ENCODE results near the gene FNBP1.

DNA sequence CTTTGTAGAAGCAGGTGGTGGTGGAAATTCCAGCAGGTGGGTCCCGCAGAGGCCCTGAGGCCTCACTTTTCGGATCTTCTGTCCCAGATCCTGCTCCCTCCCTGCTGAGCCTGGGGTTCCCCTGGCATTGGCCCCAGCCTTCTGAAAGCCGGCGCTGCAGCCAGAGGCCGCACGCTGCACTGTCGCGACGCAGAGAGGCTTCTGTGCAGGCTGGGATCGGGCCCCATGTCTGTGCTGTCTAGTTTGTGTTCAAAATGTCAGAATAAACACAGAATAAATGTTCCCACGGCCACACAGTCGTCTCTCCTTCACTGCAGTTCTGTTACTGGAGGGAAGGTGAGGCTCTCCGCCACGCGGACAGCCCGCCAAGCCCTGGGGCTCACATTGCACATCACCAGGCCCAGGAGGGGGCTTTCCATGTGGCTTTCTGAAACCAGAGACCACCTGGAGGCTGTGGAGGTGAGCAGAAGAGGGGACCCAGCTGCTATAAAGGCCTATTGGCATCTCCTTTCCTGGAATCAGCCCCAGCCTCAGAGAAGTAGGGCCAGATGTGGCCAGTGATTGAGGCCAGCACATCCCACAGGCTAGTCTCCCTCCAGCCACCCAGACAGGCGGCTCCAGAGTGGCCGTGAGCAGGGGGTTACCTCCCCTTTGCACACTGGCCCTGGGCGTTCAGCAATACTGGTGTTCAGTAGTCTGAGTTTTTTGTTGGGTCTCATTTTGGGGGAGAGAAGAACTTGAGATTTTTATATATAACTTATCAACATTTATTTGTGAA lies 161.3 kb downstream of the FNBP1 start:
- no peak for TF ChIP-seq POLR2AphosphoS5 (IDR thresholded peaks at IDR 0.05; ENCODE audit: low read depth)
- TF ChIP-seq, protein P1, sequence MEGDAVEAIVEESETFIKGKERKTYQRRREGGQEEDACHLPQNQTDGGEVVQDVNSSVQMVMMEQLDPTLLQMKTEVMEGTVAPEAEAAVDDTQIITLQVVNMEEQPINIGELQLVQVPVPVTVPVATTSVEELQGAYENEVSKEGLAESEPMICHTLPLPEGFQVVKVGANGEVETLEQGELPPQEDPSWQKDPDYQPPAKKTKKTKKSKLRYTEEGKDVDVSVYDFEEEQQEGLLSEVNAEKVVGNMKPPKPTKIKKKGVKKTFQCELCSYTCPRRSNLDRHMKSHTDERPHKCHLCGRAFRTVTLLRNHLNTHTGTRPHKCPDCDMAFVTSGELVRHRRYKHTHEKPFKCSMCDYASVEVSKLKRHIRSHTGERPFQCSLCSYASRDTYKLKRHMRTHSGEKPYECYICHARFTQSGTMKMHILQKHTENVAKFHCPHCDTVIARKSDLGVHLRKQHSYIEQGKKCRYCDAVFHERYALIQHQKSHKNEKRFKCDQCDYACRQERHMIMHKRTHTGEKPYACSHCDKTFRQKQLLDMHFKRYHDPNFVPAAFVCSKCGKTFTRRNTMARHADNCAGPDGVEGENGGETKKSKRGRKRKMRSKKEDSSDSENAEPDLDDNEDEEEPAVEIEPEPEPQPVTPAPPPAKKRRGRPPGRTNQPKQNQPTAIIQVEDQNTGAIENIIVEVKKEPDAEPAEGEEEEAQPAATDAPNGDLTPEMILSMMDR (conservative IDR thresholded peaks at IDR 0.05; ENCODE audit: low read depth in 2 of 2), result no peak
